ENCODE data around the gene NR1D1.

The NR1D1 gene

GRCh38 chr17:40129498-40129897 lies 29.1 kb upstream of the NR1D1 start:
- no peak for TF ChIP-seq CTCF (IDR thresholded peaks at IDR 0.05; ENCODE audit: insufficient read depth, missing control alignments)
- no peak for DNase-seq (ENCODE audit: insufficient read length, low spot score)
- FAIRE-seq, result no peak

GRCh38 chr17:40124279-40125141 lies 24.1 kb upstream of the NR1D1 start:
- TF ChIP-seq CTCF (IDR thresholded peaks at IDR 0.05; ENCODE audit: insufficient read depth, missing control alignments), result no peak
- no peak for FAIRE-seq
- no peak for DNase-seq (ENCODE audit: insufficient read length, low spot score)

GRCh38 chr17:40123811-40124114 lies 23.4 kb upstream of the NR1D1 start:
- FAIRE-seq, result no peak
- no peak for DNase-seq (ENCODE audit: insufficient read length, low spot score)
- TF ChIP-seq CTCF (IDR thresholded peaks at IDR 0.05; ENCODE audit: insufficient read depth, missing control alignments), result no peak

GRCh38 chr17:40122999-40123810 lies 22.8 kb upstream of the NR1D1 start:
- TF ChIP-seq CTCF (IDR thresholded peaks at IDR 0.05; ENCODE audit: insufficient read depth, missing control alignments), result no peak
- peak; percentile 47 for DNase-seq (ENCODE audit: insufficient read length, low spot score)
- no peak for FAIRE-seq

- no peak for FAIRE-seq
- no peak for TF ChIP-seq CTCF (IDR thresholded peaks at IDR 0.05; ENCODE audit: insufficient read depth, missing control alignments)
- no peak for DNase-seq (ENCODE audit: insufficient read length, low spot score)
These were observed 22.0 kb upstream of the NR1D1 start for GRCh38 chr17:40122136-40122998.

GRCh38 chr17:40121181-40122135 lies 21.1 kb upstream of the NR1D1 start, which contains the start of gene MSL1:
TSS of gene MSL1 (plus strand) at chr17:40121971. CDS start at chr17:40122613, 642 bp downstream.
- peak; percentile 89 for DNase-seq (ENCODE audit: insufficient read length, low spot score)
- no peak for FAIRE-seq
- TF ChIP-seq CTCF (IDR thresholded peaks at IDR 0.05; ENCODE audit: insufficient read depth, missing control alignments), result no peak

All from D721Med (cell line).